ENCODE data around the gene ARL10.
A peak's percentile ranks its signal among the peaks of the same experiment; 100 is the strongest.

ARL10 gene

DNA sequence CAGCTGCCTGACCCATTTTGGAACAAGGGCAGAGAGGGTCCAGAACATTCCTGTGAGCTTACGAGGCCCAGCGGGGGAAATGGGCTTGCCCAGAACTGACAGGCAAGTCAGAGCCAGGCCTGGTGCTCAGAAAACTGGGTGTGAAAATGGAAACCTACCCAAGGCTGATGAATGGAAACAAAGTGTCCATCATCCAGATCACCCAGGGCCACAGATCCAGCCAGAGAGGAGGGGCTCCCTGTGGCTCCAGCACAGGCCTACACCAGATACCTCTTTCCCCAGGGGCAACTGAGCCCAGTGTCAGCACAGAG lies 47.9 kb downstream of the ARL10 start:
- no peak for DNase-seq

DNA sequence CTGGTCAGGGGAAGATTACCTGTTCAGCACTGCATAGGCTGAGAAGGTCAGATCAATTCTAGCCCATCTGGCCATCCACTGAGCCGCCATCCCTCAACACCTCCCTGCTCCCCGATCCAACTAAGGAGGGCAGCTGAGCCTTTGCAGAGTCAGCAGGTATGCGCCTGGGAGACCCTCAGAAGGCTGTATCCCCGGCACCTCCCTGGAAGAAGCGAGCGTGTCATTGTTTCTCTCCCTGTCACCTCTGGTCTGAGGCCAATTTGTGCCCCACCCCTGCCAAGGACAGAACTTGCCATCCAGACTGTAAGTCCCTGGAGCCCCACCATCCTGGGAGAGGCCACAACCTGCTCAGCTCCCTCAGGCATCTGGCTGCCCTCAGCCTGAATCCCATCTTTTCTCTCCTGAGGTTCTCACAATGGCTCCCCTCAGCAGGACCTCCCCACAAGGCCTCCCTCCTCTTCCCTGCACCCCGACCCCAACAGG lies 48.5 kb downstream of the ARL10 start:
- no peak for DNase-seq

GRCh38 chr5:176414704-176415103 lies 49.4 kb downstream of the ARL10 start:
- no peak for DNase-seq

DNA sequence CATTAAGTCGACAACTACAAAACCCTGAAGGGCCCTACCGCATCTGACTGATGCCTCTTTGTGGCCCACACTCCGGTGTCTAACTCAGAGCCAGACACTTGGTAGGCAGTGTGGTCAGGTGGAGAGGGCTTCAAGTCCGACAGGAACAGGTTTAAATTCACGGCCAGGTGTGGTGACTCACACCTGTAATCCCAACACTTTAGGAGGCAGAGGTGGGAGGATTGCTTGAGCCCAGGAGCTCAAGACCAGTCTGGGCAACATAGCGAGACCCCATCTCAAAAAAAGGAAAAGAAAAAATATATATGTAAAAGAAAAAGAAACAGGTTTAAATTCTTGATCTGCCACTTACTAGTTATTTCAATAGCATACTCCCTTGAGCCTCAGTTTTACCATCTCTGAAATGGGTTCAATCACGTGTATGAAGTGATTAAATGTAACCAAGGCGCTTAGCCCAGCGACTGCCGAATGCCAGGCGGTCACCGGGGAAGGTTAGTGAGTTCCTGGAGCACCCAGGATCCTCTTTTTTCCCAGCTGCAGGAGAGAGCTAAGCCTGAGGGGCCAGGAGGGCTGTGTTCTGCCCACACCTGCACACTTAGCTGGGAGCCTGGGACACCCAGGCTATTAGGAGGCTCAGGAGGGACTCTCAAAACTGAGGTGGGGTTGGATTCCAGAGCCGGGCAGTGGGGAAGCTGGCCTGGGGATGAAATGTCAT lies 50.1 kb downstream of the ARL10 start:
- no peak for DNase-seq

DNA sequence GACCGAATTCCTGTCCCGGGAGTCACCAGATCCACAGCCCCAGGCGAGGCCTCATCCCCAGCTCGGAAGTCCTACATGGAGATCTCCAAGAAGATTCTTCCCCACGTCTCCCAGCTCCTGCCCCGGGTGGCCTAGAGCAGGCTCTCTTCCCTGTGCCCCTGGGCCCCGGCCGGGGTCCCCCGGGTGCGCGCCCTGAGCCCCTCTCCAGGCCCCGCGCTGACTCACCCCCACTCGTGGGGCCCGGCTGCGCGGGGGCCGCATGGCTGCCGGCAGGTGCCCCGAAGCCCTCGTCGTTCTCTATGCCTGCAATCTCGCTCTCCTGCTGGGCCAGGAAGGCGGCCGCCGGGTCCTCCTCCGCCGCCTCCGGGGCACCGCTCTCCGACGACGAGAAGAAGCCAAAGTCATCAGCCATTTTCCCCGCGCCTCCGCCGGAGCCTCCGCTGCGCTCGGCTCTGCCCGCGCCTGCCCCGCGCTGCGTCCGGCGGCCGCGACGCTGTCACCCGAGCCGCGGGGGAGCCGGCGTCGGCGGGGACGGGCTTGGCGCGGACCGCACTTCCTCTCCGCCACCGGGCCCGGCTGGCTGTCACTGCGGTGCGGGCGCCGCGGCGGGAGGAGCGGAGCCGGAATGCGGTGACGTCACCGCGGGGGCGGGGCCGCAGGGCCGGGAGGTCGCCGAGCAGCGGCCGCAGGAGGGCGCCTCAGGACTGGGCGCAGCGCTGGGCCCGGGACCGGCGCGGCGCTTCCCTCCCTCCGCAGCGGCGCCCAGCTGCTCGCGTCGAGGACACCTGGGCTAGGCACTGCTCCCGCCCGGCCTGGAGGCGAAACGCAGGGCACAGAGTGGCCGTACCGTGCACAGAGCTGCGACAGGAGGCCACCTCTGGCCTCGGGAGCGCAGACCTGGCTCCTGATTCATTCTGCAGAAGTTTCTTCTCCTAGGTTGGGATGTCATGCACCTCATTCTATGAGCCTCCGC lies 51.0 kb downstream of the ARL10 start, which contains the start of gene CLTB:
CLTB (minus strand) TSS at position 588 of the 973 bp plus-strand sequence; CDS start at position 412, 176 bp downstream.
- DNase-seq, result peak; percentile 93

DNA sequence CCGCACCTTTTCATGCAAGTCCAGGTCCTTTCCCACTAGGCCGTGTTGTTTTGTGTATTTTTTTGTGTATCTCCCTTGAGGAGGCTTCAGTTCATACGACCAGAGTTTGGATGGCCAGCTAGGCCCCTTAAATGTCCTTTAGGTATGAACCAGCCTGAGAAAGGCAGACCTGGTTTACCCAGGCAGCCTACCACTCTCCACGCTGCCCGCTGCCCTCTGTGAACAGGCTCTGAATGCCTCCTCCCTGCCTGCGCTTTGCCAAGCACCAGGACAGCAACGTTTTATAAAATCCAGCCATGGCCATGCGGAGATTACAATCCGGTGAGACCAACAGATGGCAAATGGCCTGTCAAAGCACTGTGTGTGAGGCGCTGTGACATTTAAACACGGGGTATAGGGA lies 51.7 kb downstream of the ARL10 start:
- no peak for DNase-seq

- no peak for DNase-seq
Observed at GRCh38 chr5:176418251-176418650, 53.0 kb downstream of the ARL10 start.

DNA sequence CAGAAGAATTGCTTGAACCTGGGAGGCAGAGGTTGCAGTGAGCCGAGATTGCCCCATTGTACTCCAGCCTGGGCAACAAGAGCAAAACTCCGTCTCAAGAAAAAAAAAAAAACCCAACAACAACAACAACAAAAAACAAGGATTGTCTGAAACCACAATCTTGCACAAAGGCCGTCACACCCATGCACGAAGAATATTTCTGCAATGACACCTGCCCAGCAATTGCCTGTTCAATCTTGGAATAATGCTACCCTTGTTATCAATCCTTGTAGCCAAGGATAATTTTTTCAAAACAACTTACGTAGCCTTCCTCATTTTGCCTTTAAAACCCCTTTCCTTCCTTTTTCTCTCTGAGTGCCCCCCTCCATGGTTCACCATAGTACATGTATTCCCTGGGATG lies 54.8 kb downstream of the ARL10 start:
- no peak for DNase-seq

DNA sequence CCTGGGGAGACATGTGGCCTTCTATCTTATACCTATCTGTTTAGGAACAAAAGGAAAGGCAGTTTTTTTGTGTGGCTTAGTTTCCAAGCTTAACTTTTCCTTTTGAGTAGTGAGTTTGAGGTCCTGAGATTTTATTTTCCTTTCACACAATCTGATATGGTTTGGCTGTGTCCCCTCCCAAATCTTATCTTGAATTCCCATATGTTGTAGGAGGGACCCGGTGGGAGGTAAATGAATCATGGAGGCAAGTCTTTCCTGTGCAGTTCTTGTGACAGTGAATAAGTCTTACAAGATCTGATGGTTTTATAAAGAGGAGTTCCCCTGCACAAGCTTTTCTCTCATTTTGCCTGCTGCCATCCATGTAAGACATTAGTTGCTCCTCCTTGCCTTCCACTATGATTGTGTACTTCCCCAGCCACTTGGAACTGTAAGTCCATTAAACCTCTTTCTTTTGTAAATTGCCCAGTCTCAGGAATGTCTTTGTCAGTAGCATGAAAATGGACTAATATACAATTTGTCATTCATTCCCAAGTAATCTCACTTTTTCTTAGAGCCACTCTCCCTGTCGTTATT lies 55.8 kb downstream of the ARL10 start:
- DNase-seq, result no peak

- DNase-seq, result no peak
Observed at GRCh38 chr5:176424181-176424580, 58.9 kb downstream of the ARL10 start.

DNA sequence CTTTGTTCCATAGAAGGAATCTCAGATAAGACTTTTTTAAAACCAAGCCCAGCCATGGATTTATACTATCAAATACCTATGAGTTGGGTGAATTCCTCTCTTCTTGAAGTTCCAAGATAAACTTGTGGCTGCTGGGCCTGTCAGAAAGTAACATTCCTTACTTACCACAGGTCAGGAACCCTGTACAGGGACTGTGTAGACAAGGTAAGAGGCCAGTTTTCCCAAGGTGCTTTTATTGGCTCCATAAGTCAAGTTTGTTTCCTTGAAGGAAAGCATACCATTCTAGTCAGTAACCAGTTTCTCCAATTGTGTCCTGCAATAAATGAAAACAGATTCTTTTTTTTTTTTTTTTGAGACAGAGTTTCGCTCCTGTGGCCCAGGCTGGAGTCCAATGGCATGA lies 59.9 kb downstream of the ARL10 start:
- no peak for DNase-seq

DNA sequence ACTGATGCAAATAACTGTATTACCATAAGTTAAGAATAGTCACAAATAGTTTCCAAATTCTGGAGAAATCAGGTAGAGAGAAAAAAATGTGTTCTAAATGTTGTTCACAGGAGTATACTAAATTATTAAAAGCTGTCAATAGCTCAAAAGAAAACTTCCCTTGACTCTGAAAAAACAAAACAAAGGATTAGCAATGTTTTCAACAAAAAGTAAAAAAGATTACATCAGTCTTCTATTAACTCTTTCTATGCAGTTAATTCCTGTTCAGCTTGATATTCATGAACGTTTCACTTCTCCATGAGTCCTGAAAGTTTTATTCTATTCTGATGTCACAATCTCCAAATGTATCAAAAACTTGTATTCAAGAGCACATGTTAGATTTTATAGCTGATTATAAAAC lies 60.5 kb downstream of the ARL10 start:
- no peak for DNase-seq

DNA sequence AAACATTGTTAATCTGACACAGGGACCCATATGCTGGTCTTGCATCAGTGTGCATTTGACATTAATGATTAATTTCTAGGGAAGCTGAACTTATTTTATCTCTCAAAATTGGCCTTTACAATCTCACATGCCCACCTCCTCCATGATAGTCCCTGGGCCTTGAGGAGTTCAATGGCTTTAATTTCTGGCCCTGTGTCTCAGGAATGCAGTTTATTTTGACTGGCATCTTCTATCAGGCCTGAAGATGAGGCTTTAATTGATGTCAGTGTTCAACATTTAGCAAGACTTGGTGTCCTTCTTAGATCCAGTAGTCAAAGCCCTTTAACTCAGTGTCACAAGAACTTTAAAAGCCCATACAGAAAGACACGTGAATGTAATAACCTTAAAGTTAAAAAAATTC lies 61.6 kb downstream of the ARL10 start:
- no peak for DNase-seq

DNA sequence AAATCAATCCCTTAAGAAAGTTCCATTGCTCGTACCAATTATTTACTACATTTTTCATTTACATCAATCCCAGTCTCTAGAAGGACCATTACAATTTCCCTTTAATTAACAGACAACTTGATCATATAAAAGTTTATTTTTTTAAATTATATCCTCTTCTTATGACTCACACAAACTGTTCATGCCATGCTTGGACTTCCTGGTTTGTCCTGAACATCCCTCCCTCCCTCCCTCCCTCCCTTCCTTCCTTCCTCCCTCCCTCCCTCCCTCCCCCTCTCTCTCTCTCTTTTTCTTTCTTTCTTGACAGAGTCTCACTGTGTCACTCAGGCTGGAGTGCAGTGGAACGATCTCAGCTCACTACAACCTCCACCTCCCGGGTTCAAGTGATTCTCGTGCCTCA lies 62.7 kb downstream of the ARL10 start:
- DNase-seq, result no peak

GRCh38 chr5:176429972-176430371 lies 64.7 kb downstream of the ARL10 start:
- no peak for DNase-seq

Data from T-helper 9 cell (primary cell).